Astrocyte of the spinal cord (primary cell): ENCODE measurements around the gene DUSP15.

Experiments
- DNase-seq: peaks from one replicate; pipeline ENCODE4 v3.0.0; 2011; ENCODE audit warnings: low read depth, low spot score
- H3K4me3 ChIP-seq: 2 replicates; pipeline ENCODE4 v1.5.1; 2011; ENCODE audit warnings: low read depth, mild to moderate bottlenecking, low read length, moderate library complexity
- CTCF ChIP-seq: IDR thresholded peaks from 2 replicates; pipeline ENCODE4 v1.5.1; 2012; ENCODE audit warnings: low read depth, mild to moderate bottlenecking, low read length, inconsistent platforms
- in situ Hi-C: cut with HindIII; loops from 2 replicates; pipeline ENCODE4 v1.10.0; 2017; ENCODE audit warnings: low sequenced_read_pairs

DUSP15 gene

GRCh38 chr20:31861135-31861384 lies 9.3 kb downstream of the DUSP15 start:
- no peak overlapping the region for H3K4me3 ChIP-seq
- in situ Hi-C loops: no loop called here
- TF ChIP-seq CTCF: no peak
- no peak for DNase-seq

GRCh38 chr20:31860390-31861134 lies 9.8 kb downstream of the DUSP15 start:
- no peak for TF ChIP-seq CTCF
- H3K4me3 ChIP-seq: no peak overlapping the region
- DNase-seq: no peak
- in situ Hi-C loops: no loop called here

DNA sequence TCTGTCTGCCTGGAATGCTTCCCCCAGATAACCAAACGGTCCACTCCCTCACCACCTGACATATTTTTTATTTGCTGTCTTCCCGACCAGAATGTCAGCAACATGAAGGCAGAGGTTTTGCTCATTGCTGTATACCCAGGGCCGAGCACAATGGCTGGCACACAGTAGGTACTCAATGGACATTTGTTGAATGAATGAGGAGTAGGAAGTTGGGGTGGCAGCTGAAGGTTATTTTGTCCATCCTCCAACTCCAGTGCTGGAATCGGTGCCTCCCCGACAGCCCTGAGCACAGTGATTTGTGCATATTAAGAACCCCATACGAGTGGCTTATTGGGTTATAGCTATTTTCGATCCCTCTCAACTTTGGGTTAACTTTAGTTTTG lies 10.3 kb downstream of the DUSP15 start:
- no peak for DNase-seq
- in situ Hi-C loops: no loop called here
- TF ChIP-seq CTCF: no peak
- H3K4me3 ChIP-seq: no peak overlapping the region

DNA sequence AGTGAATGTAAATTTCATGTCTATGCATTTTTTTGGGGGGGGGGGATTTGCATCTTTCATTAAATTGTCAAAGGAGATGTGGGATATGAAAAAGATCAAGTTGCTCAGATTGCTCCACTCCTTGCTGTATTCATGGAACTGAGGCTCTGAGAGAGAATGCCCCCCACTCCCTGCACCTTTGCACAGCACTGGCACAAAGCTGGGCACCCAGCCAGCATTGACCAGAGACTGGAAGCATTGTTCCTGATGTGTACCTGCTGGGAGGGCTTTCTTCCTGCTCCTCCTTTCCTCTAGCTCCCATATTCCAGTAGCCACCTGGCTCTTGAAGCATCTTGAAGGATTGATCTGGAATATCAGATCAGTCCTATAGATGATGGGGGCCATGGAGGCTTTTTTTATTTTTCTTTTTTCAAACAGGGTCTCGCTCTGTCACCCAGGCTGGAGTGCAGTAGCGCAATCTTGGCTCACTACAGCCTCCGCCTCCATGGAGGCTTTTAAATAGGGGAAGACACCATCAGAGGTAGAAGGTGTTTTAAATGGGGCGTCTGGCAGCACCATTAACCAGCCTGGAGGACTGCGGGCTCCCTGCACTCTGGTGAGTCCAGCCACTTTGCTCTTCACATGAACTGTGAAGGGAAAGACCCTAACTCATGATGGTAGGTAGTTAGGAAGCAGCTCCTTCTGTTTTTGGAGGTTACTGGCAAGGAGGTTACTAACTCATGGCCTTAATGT lies 10.9 kb downstream of the DUSP15 start:
- DNase-seq: no peak
- no peak for TF ChIP-seq CTCF
- H3K4me3 ChIP-seq: no peak overlapping the region
- in situ Hi-C loops: no loop called here

DNA sequence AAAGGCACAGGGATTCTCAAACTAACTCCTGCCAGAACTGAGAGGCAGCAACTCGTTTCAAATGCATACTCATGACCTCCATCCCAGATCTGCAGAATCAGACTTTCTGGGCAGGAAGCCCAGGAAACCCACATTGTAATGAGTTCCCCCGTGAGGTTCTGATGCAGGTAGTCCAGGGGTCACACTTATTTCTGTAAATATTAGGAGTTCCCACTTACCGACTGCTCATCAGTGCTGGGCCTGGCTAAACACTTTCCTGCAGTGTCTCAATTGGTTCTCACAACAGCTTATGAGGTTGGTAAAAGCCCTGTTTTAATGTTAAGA lies 11.6 kb downstream of the DUSP15 start:
- TF ChIP-seq CTCF: no peak
- no peak overlapping the region for H3K4me3 ChIP-seq
- no peak for DNase-seq
- in situ Hi-C loops: no loop called here

DNA sequence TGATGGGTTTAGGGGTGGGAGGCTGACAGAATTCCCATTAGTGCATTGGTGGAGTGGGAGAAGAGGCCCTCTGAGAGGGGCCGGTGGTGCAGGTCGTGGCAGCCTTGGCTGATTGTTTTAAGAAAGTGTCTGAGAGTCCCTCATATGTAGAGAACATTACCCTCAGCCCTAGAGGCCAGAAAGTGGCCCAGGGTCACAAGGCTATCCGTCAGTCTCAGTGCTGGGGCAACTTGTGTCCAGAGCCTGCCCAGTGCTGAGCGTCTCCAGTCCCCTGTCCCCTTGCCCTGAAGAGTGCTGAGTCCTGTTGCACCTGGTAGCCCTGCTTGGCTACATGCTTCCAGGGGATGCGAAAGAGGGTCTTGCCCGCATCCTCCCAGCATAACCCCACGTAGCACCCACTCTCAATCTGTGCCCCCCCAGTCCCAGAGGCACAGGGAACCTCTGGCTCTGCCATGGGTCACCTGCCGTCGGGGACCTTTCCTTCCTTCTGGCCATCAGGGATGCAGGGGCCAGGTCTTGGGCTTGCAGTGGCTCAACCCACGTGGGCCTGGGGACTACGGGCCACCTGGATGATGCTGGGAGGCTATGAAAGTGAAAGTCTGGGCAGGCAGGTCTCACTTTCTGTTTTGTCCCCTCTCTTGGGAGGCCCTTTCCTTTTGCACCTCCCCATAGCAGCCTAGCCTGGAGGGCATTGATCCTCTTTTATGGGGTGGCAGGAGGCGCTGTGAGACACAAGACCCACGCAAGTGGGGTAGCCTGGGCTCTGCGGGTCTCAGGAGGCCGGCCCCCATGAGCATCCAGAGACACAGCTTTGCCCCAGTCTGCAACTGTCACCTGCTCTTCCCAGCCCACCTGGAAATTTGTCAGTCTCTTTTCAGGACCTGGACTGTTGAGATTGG lies 12.2 kb downstream of the DUSP15 start:
- in situ Hi-C loops: no loop called here
- H3K4me3 ChIP-seq: no peak overlapping the region
- no peak for TF ChIP-seq CTCF
- no peak for DNase-seq
